ENCODE measurements around the gene MED15. TPM values are rescaled to one million over a fixed set of nuclear protein-coding genes. Genes with fewer than 3 reads are reported as not detected.

MED15 gene
- total and polyA plus RNA-seq, 12 donors: 33.8 to 66.8 (median 40.9) TPM

DNA sequence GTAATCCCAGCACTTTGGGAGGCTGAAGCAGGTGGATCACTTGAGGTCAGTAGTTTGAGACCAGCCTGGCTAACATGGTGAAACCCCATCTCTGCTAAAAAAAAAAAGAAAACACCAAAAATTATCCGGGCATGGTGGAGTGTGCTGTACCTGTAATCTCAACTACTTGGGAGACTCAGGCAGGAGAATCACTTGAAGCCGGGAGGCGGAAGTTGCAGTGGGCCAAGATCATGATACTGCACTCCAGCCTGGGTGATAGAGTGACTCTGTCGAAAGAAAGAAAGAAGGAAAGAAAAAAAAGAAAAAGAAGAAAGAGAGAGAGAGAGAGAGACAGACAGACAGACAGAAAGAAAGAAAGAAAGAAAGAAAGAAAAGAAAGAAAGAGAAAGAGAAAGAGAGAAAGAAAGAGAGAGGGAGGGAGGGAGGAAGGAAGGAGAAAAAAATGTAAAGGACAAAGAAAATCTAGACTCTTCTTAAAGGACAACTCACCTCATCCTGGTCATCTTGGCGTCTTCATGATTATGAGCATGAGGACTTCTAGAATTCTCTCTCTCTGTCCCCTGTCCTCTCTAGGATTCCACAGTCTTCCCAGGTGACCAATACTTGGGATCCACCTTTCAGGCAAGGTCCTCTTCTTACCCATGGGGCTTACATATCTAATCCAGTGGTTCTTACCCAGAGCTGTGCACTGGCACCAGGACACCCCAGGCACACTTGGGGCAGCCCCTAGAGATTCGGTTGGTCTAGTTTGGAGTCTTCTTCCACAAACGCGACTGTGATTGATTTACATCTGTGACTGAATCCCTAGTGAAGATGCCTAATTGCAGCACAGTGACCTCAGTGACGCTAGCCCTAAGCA lies 120.9 kb downstream of the MED15 start:
- Histone ChIP-seq H3K36me3 (no peaks in the 10 kb centered on the region), H3K4me1 (no peaks in the 10 kb centered on the region), H3K27me3 (peaks cover 0 to 3% (median 0%) of the 10 kb centered on the region in 7 donors), H3K4me3 (no peak overlapping the region), H3K27ac (no peak overlapping the region), H3K9me3 (no peaks in the 10 kb centered on the region)
- intact Hi-C loops (cut with DNase I): no loop called here
- TF ChIP-seq, protein P1, sequence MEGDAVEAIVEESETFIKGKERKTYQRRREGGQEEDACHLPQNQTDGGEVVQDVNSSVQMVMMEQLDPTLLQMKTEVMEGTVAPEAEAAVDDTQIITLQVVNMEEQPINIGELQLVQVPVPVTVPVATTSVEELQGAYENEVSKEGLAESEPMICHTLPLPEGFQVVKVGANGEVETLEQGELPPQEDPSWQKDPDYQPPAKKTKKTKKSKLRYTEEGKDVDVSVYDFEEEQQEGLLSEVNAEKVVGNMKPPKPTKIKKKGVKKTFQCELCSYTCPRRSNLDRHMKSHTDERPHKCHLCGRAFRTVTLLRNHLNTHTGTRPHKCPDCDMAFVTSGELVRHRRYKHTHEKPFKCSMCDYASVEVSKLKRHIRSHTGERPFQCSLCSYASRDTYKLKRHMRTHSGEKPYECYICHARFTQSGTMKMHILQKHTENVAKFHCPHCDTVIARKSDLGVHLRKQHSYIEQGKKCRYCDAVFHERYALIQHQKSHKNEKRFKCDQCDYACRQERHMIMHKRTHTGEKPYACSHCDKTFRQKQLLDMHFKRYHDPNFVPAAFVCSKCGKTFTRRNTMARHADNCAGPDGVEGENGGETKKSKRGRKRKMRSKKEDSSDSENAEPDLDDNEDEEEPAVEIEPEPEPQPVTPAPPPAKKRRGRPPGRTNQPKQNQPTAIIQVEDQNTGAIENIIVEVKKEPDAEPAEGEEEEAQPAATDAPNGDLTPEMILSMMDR (IDR thresholded peaks at IDR 0.05): no peak
- no peak for DNase-seq
- ATAC-seq: no peak
- 86 to 88% methylated on average over 9 of the region's 9 CpGs for WGBS, 2 donors

DNA sequence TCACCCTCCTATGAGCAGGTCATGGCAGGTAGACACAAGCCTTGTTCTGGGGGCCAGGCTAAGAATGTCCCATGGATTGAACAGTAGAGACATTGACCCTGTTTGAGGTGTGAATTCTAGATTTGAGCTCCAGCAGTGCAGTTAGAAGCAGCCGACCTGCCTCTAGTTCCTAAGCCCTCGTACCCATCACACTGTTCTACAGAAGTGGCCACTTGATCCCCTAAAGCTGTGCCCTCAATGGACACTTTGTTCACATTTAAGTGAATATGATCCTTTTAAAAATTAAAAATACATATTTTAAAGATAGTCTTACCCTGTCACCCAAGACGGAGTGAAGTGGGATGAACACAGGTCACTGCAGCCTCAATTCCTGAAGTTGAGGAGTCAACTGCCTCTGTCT lies 122.0 kb downstream of the MED15 start:
- H3K27ac ChIP-seq: no peak overlapping the region
- intact Hi-C loops (cut with DNase I): no loop called here
- no peaks in the 10 kb centered on the region for H3K36me3 ChIP-seq
- WGBS, 2 donors: 90% methylated on average over 3 of the region's 3 CpGs
- H3K27me3 ChIP-seq: peaks cover 0 to 5% (median 1%) of the 10 kb centered on the region in 7 donors
- H3K9me3 ChIP-seq: no peaks in the 10 kb centered on the region
- no peak overlapping the region for H3K4me3 ChIP-seq
- H3K4me1 ChIP-seq: no peaks in the 10 kb centered on the region
- TF ChIP-seq, protein P1 (IDR thresholded peaks at IDR 0.05): no peak
- DNase-seq (no peak), ATAC-seq (no peak)

DNA sequence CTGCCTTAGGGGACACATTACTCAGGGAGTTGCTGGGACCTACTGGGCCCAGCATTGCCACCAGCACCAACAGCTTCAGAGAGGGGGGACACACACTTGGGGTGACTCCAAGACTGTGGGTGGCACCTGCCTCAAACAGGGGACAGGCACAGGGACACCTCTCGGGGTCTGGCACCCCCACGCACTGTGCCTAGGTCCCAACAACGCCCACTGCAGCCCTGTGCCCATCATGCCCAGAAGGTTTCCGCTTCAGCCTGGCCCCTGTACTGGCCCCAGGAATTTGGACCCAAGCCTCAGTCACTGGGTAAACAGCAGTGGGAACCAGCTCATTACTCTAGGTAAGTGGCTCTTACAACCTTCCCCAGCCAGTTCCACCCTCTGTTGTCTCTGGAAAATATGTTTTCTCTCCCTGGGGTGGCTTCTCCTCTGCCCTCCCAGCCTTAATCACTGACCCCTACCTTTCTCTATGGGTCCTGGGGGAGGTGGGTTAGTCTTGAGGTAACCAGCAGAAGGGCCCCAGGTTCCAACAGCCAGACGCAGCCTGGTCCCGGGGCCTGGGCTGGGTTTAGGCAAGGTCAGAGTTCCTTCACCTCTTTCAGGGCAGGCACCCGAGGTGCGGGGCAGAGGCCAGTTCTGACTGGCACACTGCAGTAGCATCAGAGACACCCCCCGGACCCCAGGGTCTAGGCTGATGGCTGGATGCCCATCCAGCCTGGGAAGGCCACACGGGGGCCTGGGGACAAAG lies 123.6 kb downstream of the MED15 start:
- no peaks in the 10 kb centered on the region for H3K4me1 ChIP-seq
- intact Hi-C loops (cut with DNase I): no loop called here
- no peaks in the 10 kb centered on the region for H3K36me3 ChIP-seq
- H3K4me3 ChIP-seq: no peak overlapping the region
- DNase-seq: no peak
- no peaks in the 10 kb centered on the region for H3K9me3 ChIP-seq
- H3K27me3 ChIP-seq: peaks cover 0 to 16% (median 10%) of the 10 kb centered on the region in 7 donors
- ATAC-seq: no peak
- WGBS, 2 donors: 88 to 94% methylated on average over 10 of the region's 10 CpGs
- TF ChIP-seq, protein P1 (IDR thresholded peaks at IDR 0.05): no peak
- no peak overlapping the region for H3K27ac ChIP-seq

DNA sequence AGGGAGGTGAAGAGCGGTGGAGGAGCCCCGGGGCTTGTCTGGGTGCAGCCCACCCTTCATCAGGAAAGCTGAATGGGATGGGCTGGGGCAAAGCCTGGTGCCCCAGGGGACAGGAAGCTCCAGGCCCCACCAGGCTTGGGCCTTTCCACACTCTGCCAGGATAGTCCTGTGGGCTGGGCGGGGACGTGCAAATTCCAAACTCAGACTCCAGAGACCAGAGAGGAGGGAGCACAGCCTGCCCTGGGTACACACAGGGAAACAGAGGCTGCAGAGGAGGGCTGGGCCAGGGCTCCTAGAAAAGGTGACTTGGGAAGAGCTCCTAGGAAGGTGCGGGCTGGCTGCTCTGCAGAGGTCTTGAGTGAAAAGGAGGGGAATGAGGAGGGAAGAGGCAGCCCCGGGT lies 124.7 kb downstream of the MED15 start:
- WGBS, 2 donors: 81 to 85% methylated on average over 6 of the region's 6 CpGs
- intact Hi-C loops (cut with DNase I): no loop called here

More for the DNA sequence above, 124.7 kb downstream of the MED15 start:
- Histone ChIP-seq H3K27ac (no peak overlapping the region), H3K4me3 (no peak overlapping the region), H3K36me3 (no peaks in the 10 kb centered on the region), H3K4me1 (no peaks in the 10 kb centered on the region), H3K27me3 (peaks cover 0 to 20% (median 10%) of the 10 kb centered on the region in 7 donors), H3K9me3 (no peaks in the 10 kb centered on the region)
- TF ChIP-seq, protein P1 (IDR thresholded peaks at IDR 0.05): no peak
- ATAC-seq (peak in 1 of 8 donors; percentile 12), DNase-seq (no peak)
